KOPT-K1 (cell line): Measurements from ENCODE around the gene RPL22.
"Not testable (repeated sequence)": the region's sequence is repeated elsewhere in the genome, so short reads cannot be mapped to it uniquely, and the experiment has no call there.

Experiments
- H3K27ac ChIP-seq: fragments of 200-600 bp; sonication (generic); 2 replicates; pipeline ENCODE4 v1.5.1; 2016; ENCODE audit warnings: antibody characterized with exemption, mild to moderate bottlenecking, low read depth, low read length; ENCODE audit not compliant: poor library complexity, severe bottlenecking
- H3K36me3 ChIP-seq: fragments of 200-600 bp; sonication (generic); 2 replicates; pipeline ENCODE4 v1.5.1; 2017; ENCODE audit warnings: antibody characterized with exemption, mild to moderate bottlenecking, low read length, moderate library complexity; ENCODE audit not compliant: insufficient read depth
- H3K9me3 ChIP-seq: fragments of 200-600 bp; sonication (generic); 2 replicates; pipeline ENCODE4 v1.5.1; 2017; ENCODE audit warnings: antibody characterized with exemption, low read length, mild to moderate bottlenecking; ENCODE audit not compliant: insufficient read depth, poor library complexity, severe bottlenecking

The RPL22 gene

DNA sequence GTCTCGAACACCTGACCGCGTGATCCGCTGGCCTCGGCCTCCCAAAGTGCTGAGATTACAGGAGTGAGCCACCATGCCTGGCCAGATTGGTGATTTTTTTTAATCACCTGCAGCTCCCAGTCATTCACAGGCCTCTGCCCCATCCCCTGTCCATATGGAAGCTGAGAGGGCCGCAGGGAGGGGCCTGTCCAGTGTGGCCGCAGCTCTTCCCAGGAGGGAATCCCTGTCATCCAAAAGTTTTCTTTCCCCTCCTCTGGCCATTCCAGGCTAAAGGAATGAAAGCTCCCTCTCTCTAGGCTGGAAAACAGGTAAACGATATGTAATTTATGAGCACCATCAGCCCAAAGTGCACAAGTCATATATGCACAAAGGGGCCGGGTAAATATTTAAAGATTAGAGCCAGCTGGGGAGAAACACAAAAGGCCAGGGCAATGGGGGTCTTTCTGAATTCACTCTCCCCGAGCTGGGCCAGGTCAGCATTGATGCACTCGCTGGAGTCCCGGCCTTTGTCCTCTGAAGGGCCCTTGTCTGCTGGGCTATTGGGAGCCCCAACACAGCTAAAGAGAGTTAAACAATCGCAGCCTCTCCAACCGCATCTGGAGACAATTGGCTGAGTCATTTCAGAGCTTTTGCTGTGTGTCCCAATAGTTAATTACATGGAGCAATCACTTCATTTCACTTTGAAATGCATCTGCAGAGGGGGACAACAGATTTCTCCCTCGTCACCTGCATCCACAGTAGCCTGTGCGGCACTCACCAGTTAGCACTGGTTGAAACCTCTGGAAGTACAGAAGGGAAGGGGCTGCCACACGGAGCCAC lies 40.8 kb upstream of the RPL22 start:
- Histone ChIP-seq H3K9me3 (no peaks in the 10 kb centered on the region), H3K27ac (no peak overlapping the region), H3K36me3 (no peaks in the 10 kb centered on the region)

DNA sequence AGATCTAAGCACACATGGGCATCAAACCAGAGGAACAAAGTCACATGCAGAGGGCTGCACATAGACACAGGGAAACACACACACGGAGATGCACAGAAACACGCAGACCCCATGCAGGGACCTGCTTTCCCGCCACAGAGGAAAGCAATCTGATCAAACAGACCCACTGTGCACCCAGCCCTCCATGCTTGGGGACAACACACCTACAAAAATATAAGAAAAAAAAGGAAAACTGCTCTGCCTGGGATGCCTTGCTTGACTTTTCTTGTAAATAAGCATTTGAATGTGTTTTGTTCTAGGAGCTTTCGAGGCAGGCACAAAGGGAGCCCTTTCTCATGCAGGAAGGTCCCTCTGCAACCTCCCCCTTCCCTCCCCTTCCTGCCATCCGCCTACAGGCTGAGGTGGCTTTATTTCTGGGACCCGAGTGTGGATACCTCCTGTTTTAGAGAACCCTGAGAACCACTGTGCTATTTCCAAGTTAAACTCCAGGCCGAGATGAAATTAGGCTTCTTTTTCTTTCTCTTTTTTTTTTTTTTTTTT lies 39.9 kb upstream of the RPL22 start:
- H3K27ac ChIP-seq = no peak overlapping the region
- H3K36me3 ChIP-seq = peaks cover 4% of the 10 kb centered on the region
- no peaks in the 10 kb centered on the region for H3K9me3 ChIP-seq

GRCh38 chr1:6237093-6237492 lies 37.7 kb upstream of the RPL22 start:
- peaks cover 26% of the 10 kb centered on the region for H3K36me3 ChIP-seq
- no peaks in the 10 kb centered on the region for H3K9me3 ChIP-seq

GRCh38 chr1:6235296-6235677 lies 35.9 kb upstream of the RPL22 start:
- Histone ChIP-seq H3K27ac (peak overlapping the region; percentile 82), H3K36me3 (peaks cover 44% of the 10 kb centered on the region), H3K9me3 (no peaks in the 10 kb centered on the region)

More at GRCh38 chr1:6237093-6237492, 37.7 kb upstream of the RPL22 start:
- no peak overlapping the region for H3K27ac ChIP-seq

GRCh38 chr1:6234502-6235295 lies 35.3 kb upstream of the RPL22 start:
- peaks cover 50% of the 10 kb centered on the region for H3K36me3 ChIP-seq
- H3K27ac ChIP-seq = peak overlapping the region; percentile 82
- no peaks in the 10 kb centered on the region for H3K9me3 ChIP-seq

GRCh38 chr1:6233376-6233775 lies 34.0 kb upstream of the RPL22 start:
- Histone ChIP-seq H3K9me3 (no peaks in the 10 kb centered on the region), H3K27ac (no peak overlapping the region), H3K36me3 (peaks cover 63% of the 10 kb centered on the region)

DNA sequence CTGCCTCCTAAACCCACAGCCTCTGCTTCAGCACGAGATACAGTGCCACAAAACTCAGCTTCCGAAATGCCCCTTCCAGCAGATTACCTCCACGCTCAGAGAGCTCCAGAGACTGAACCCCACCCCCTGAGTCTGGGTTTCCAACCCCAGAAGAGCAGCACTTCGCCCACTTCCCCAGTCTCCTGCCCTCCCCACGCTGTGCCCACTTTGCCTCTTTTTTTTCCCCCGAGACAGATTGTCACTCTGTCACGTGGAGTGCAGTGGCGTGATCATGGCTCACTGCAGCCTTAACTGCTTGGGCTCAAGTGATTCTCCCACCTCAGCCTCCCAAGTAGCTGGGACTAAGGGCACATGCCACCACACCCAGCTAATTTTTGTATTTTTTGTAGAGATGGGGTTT lies 26.3 kb upstream of the RPL22 start:
- H3K27ac ChIP-seq = no peak overlapping the region
- H3K36me3 ChIP-seq = peaks cover 100% of the 10 kb centered on the region
- H3K9me3 ChIP-seq = no peaks in the 10 kb centered on the region

- Histone ChIP-seq H3K36me3 (peaks cover 99% of the 10 kb centered on the region), H3K9me3 (no peaks in the 10 kb centered on the region)
Observed at GRCh38 chr1:6224718-6225117, 25.3 kb upstream of the RPL22 start.

GRCh38 chr1:6223617-6224016 lies 24.2 kb upstream of the RPL22 start:
- no peak overlapping the region for H3K27ac ChIP-seq
- H3K36me3 ChIP-seq = peaks cover 88% of the 10 kb centered on the region
- H3K9me3 ChIP-seq = no peaks in the 10 kb centered on the region

More at GRCh38 chr1:6224718-6225117, 25.3 kb upstream of the RPL22 start:
- no peak overlapping the region for H3K27ac ChIP-seq

DNA sequence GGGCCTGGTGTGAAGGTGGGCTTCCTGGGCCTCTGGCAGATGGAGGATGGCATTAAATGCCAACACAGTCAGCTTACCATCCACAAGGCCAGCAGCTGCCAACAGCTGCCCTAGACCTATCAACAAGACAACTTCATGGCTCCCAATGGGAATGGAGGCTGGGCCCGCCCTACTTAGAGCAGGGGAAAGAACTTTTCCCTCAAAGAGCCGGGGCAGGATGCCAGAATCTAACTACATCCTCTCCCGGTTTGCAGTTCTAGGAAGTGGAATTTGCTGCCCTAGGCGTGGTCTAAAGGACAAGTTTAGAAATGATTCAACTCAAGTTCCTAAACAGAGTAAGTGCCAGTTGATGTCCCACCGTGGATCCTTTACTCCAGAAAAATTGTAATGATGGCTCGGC lies 23.2 kb upstream of the RPL22 start:
- H3K36me3 ChIP-seq = peaks cover 79% of the 10 kb centered on the region
- no peak overlapping the region for H3K27ac ChIP-seq
- H3K9me3 ChIP-seq = no peaks in the 10 kb centered on the region

- H3K27ac ChIP-seq = no peak overlapping the region
- peaks cover 65% of the 10 kb centered on the region for H3K36me3 ChIP-seq
- H3K9me3 ChIP-seq = no peaks in the 10 kb centered on the region
Observed at GRCh38 chr1:6221210-6221784, 21.9 kb upstream of the RPL22 start.

DNA sequence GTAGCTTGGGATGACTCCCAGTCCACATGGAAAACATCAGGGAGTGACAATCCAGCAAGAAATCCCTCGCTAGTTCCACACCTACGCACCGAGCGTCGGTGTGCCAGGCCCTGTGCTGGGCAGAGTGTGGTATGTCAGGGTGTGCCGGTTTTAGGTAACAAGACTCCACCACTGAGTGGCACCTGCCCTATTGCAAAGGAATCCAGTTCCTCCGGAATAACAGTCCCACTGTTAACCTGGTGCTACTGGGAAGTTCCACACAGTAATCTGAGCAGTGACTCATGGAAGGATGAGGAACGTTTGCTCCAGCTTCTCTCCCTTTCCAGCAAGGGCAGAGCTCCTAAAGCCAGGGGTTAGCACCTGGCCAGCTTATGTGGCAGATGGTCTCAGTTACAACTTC lies 20.8 kb upstream of the RPL22 start:
- H3K27ac ChIP-seq = no peak overlapping the region
- no peaks in the 10 kb centered on the region for H3K9me3 ChIP-seq
- H3K36me3 ChIP-seq = peaks cover 55% of the 10 kb centered on the region

GRCh38 chr1:6219641-6220040 lies 20.2 kb upstream of the RPL22 start:
- not testable (repeated sequence) for H3K9me3 ChIP-seq, H3K27ac ChIP-seq
- peaks cover 49% of the 10 kb centered on the region for H3K36me3 ChIP-seq

DNA sequence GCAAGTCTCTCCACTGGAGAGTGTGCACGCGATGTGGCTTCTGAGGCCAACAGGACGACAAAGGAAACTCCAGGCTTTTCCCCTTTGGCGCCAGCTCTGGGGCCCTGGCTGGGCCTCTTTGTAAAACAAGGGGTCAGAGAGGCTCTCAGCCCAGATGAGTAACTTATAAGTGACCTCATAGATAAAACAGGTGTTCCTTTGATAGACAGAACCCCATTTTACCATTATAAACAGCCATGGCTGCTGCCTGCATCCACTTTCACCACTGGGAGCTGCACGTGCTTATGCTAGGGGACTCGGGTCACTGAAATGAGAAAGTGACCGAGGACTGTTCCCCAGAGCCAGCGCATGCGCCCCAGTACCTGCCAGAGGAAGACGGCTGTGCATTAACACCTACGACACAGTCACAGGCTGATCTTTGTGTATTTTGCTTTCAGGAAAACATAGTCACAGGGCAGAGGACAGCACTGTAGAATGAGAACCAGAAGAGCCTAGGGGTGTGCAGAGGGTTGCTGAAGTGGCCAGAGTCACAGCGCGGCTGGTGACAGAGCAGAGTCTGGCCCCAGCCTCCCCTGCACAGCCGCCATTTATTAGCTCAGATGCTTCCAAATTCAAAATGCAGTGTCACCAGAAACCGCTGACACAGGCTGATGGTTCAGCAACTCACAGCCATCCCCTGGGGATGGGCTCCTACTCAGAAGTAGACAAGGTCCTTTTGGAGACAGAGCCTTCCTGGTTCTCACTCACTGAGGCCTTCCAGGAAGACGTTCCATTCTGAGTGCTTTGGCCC lies 19.2 kb upstream of the RPL22 start:
- peaks cover 6% of the 10 kb centered on the region for H3K9me3 ChIP-seq
- H3K27ac ChIP-seq = no peak overlapping the region
- peaks cover 38% of the 10 kb centered on the region for H3K36me3 ChIP-seq
